SH-SY5Y (cell line): ENCODE measurements around the gene YPEL2.

Source experiments
- GATA2 ChIP-seq: IDR thresholded peaks from 2 replicates; pipeline ENCODE4 v1.6.1; 2011; ENCODE audit warnings: mild to moderate bottlenecking, low read depth, low read length
- GATA3 ChIP-seq: IDR thresholded peaks from 2 replicates; pipeline ENCODE4 v1.6.1; 2011; ENCODE audit warnings: low read depth, mild to moderate bottlenecking, low read length, moderate library complexity

DNA sequence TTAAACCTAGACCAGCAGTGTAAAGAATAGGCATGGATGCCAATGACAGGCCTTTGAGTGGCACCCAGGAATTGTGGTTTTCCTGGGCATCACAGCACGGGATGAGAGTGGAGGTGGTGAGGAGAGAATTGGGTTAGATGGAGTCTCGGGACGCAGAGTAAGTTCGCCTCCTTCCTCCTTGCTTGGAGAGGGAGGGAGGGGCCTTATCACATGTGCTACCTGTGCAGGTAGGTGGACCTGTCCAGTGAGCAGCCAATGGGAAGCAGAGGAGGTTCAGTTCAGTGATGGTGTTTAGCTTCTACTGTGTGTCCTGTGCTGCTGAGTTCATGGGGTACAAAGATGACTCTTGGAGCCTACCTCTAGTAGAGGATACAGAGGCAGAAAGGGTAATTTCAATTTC lies 14.9 kb downstream of the YPEL2 start:
- TF ChIP-seq GATA3: no peak
- no peak for TF ChIP-seq GATA2
